Activated CD8-positive, alpha-beta memory T cell treated with anti-CD3 and anti-CD28 coated beads, Interleukin-2, amount 10 ng/mL, durations not matched to agents 7 days and 5 days (primary cell): ENCODE results near the gene ANKS1A. TPM values are rescaled to one million over a fixed set of nuclear protein-coding genes. Genes with fewer than 3 reads are reported as not detected.
A peak's percentile ranks its signal among the peaks of the same experiment; 100 is the strongest.
"Not testable (repeated sequence)": the region's sequence is repeated elsewhere in the genome, so short reads cannot be mapped to it uniquely, and the experiment has no call there.

Experiments used
- ATAC-seq: fragments of 150-1000 bp; cut with Tn5 transposase; one replicate; pipeline ENCODE4 v1.10.0; 2021; ENCODE audit warnings: moderate library complexity
- CTCF ChIA-PET: fragments of 350-600 bp; sonication (Branson Sonifier 250); formaldehyde crosslinking; loops from one replicate; lab custom pipeline; 2021; ENCODE audit warnings: antibody characterized with exemption; lab: Charles Lee
- DNase-seq: peaks from one replicate; pipeline ENCODE4 v3.0.0-alpha.2; 2020
- H3K27ac Mint-ChIP-seq: one replicate; pipeline ENCODE4 v1.8.0; 2021; ENCODE audit warnings: mild to moderate bottlenecking, mixed read lengths
- H3K27me3 Mint-ChIP-seq: one replicate; pipeline ENCODE4 v1.8.0; 2021; ENCODE audit warnings: mixed read lengths
- H3K36me3 Mint-ChIP-seq: one replicate; pipeline ENCODE4 v1.8.0; 2021; ENCODE audit warnings: mild to moderate bottlenecking, mixed read lengths
- H3K4me1 Mint-ChIP-seq: one replicate; pipeline ENCODE4 v1.8.0; 2021; ENCODE audit warnings: mixed read lengths
- H3K4me3 Mint-ChIP-seq: one replicate; pipeline ENCODE4 v1.8.0; 2021; ENCODE audit warnings: mild to moderate bottlenecking, moderate library complexity, mixed read lengths
- H3K9me3 Mint-ChIP-seq: one replicate; pipeline ENCODE4 v1.8.0; 2022; ENCODE audit warnings: low read depth, mixed read lengths
- total RNA-seq, 2 experiments: library from RNA; stranded (reverse); gene quantifications; one replicate each; pipeline ENCODE4 v1.2.3, GENCODE V29; 2021

ANKS1A gene
- total RNA-seq, 2 experiments from 2014 or later: 8.3 to 9.6 TPM

DNA sequence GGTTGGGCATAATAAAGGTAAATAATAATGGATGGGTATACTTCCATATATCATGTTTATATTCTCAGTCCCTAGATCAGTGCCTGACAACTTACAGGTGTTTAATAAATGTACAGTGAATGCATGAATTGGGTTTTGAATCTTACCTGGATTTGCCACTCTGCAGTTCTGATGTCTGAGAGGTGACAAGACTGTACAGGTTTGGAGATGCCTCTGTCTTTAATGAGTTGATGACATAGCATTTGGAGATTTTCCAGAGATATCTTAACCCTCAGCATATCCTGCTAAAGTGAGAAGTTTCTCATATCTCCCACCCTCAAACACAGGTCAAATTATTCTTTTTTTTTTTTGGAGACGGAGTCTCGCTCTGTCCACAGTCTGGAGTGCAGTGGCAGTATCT is 2.2 kb downstream of the ANKS1A start:
- no peaks in the 10 kb centered on the region for H3K36me3 Mint-ChIP-seq
- H3K4me1 Mint-ChIP-seq: peaks cover 23% of the 10 kb centered on the region
- no peak for ATAC-seq
- no peak for DNase-seq
- no peaks in the 10 kb centered on the region for H3K27me3 Mint-ChIP-seq
- H3K27ac Mint-ChIP-seq: no peak overlapping the region
- H3K9me3 Mint-ChIP-seq: no peaks in the 10 kb centered on the region
- CTCF ChIA-PET: interaction anchor here (1.5 kb wide), 1 partner anchor 12 kb away, joined by 3 read pairs; no protein-coding TSS in a partner anchor
- no peak overlapping the region for H3K4me3 Mint-ChIP-seq

- DNase-seq: no peak
- Mint-ChIP-seq H3K4me1 (peaks cover 14% of the 10 kb centered on the region), H3K27ac (no peak overlapping the region), H3K4me3 (no peak overlapping the region), H3K27me3 (no peaks in the 10 kb centered on the region), H3K36me3 (no peaks in the 10 kb centered on the region), H3K9me3 (no peaks in the 10 kb centered on the region)
- CTCF ChIA-PET: interaction anchor here (1.0 kb wide), 1 partner anchor 93 kb away, joined by 3 read pairs; no protein-coding TSS in a partner anchor
- no peak for ATAC-seq
Observed at GRCh38 chr6:34894693-34895092, 5.6 kb downstream of the ANKS1A start.

- CTCF ChIA-PET: interaction anchor here (1.7 kb wide), 1 partner anchor 12 kb away, joined by 3 read pairs; no protein-coding TSS in a partner anchor
- Mint-ChIP-seq H3K36me3 (no peaks in the 10 kb centered on the region), H3K27ac (no peak overlapping the region), H3K4me3 (no peak overlapping the region), H3K27me3 (no peaks in the 10 kb centered on the region), H3K9me3 (no peaks in the 10 kb centered on the region), H3K4me1 (no peaks in the 10 kb centered on the region)
- DNase-seq: no peak
- ATAC-seq: no peak
Observed at GRCh38 chr6:34897130-34897529, 8.1 kb downstream of the ANKS1A start.

DNA sequence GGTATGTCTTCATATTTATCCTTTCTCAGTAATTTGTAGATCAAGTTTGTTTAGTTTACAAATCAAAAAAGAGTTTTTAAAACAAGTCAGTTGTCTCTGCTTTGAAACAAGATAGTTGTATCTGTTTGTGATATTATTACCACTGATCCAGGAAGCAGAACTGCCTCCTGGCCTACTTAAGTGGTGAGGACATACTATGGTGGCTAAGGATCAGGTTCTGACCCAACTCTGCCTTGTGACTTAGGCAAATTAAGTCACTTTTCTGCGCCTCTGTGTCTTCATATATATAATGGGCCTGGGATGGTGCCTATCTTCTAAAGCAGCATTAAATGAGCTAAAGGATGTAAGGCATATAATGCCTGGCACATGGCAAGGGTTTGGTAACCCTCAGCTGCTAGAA is 8.7 kb downstream of the ANKS1A start:
- CTCF ChIA-PET: no interaction called here
- Mint-ChIP-seq H3K36me3 (no peaks in the 10 kb centered on the region), H3K27ac (no peak overlapping the region), H3K4me3 (no peak overlapping the region), H3K9me3 (no peaks in the 10 kb centered on the region), H3K4me1 (no peaks in the 10 kb centered on the region), H3K27me3 (no peaks in the 10 kb centered on the region)
- ATAC-seq (no peak), DNase-seq (no peak)

DNA sequence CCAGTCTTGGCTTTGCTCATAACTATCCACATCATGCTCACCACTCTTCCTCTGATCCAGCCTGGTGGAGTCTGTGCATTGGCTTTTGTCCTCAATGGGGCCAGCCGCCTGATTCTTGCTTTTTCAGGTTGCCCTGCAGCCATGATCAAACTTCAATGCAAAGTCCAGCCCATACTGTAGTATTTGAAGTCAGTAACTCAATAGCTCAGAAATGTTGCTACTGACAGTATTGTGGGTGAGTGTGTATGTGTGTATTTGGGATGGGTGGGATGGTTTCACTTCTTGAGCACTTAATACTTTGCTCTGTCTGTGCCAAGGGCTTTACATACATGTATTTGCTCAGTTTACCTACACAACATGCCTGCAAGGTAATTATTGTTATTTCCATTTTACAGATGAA is 10.7 kb downstream of the ANKS1A start:
- H3K9me3 Mint-ChIP-seq: not testable (repeated sequence)

GRCh38 chr6:34900321-34901031 is 11.4 kb downstream of the ANKS1A start:
- H3K36me3 Mint-ChIP-seq: peaks cover 2% of the 10 kb centered on the region
- peaks cover 11% of the 10 kb centered on the region for H3K4me1 Mint-ChIP-seq
- no peak for ATAC-seq
- CTCF ChIA-PET: no interaction called here
- peaks cover 4% of the 10 kb centered on the region for H3K27me3 Mint-ChIP-seq
- no peaks in the 10 kb centered on the region for H3K9me3 Mint-ChIP-seq
- no peak for DNase-seq
- H3K27ac Mint-ChIP-seq: no peak overlapping the region
- no peak overlapping the region for H3K4me3 Mint-ChIP-seq

More for the DNA sequence above, 10.7 kb downstream of the ANKS1A start:
- H3K27ac Mint-ChIP-seq, CTCF ChIA-PET, H3K4me1 Mint-ChIP-seq, H3K27me3 Mint-ChIP-seq, H3K4me3 Mint-ChIP-seq, ATAC-seq, H3K36me3 Mint-ChIP-seq, DNase-seq: not testable (repeated sequence)

DNA sequence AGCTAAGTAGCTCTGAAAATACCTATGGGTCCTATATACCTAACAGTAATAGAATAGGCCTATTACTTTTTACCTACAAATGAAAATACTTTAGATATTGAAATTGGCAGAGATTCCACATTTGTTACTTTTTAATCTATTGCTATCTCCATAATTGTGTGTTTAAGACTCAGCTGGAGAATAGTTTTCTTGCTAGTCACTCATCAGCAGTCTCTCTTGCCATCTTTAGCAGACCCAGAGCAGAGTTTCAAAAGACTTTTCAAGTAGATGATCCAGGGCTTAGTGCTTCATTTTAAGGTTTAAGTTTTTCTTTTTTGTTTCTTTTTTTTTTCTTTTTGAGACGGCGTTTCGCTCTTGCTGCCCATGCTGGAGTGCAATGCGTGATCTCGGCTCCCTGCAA is 12.9 kb downstream of the ANKS1A start:
- Mint-ChIP-seq H3K27me3 (peaks cover 18% of the 10 kb centered on the region), H3K4me3 (no peak overlapping the region), H3K4me1 (peaks cover 16% of the 10 kb centered on the region), H3K9me3 (no peaks in the 10 kb centered on the region), H3K36me3 (peaks cover 2% of the 10 kb centered on the region), H3K27ac (no peak overlapping the region)
- DNase-seq (no peak), ATAC-seq (no peak)
- CTCF ChIA-PET: no interaction called here

GRCh38 chr6:34904990-34905613 is 16.0 kb downstream of the ANKS1A start:
- ATAC-seq (no peak), DNase-seq (no peak)
- CTCF ChIA-PET: no interaction called here
- peaks cover 20% of the 10 kb centered on the region for H3K4me1 Mint-ChIP-seq
- H3K27me3 Mint-ChIP-seq: peaks cover 42% of the 10 kb centered on the region
- peaks cover 2% of the 10 kb centered on the region for H3K36me3 Mint-ChIP-seq
- H3K9me3 Mint-ChIP-seq: no peaks in the 10 kb centered on the region
- H3K27ac Mint-ChIP-seq: no peak overlapping the region
- H3K4me3 Mint-ChIP-seq: no peak overlapping the region

- Mint-ChIP-seq H3K27ac (no peak overlapping the region), H3K36me3 (peaks cover 2% of the 10 kb centered on the region), H3K4me1 (peaks cover 23% of the 10 kb centered on the region), H3K27me3 (peaks cover 58% of the 10 kb centered on the region), H3K4me3 (no peak overlapping the region), H3K9me3 (no peaks in the 10 kb centered on the region)
- CTCF ChIA-PET: interaction anchor here (0.5 kb wide), 1 partner anchor 1074 kb away, joined by 3 read pairs; no protein-coding TSS in a partner anchor
- ATAC-seq (no peak), DNase-seq (no peak)
Observed at GRCh38 chr6:34906826-34907225, 17.8 kb downstream of the ANKS1A start.

- Mint-ChIP-seq H3K27ac (no peak overlapping the region), H3K4me3 (no peak overlapping the region), H3K27me3 (peaks cover 60% of the 10 kb centered on the region), H3K36me3 (peaks cover 2% of the 10 kb centered on the region), H3K4me1 (peaks cover 36% of the 10 kb centered on the region), H3K9me3 (no peaks in the 10 kb centered on the region)
- DNase-seq (no peak), ATAC-seq (no peak)
- CTCF ChIA-PET: no interaction called here
Observed at GRCh38 chr6:34908194-34908593, 19.1 kb downstream of the ANKS1A start.

- Mint-ChIP-seq H3K4me1 (peaks cover 40% of the 10 kb centered on the region), H3K36me3 (peaks cover 2% of the 10 kb centered on the region), H3K27me3 (peaks cover 67% of the 10 kb centered on the region), H3K4me3 (no peak overlapping the region), H3K27ac (no peak overlapping the region), H3K9me3 (no peaks in the 10 kb centered on the region)
- CTCF ChIA-PET: no interaction called here
- no peak for ATAC-seq
- DNase-seq: no peak
Observed at GRCh38 chr6:34909320-34909883, 20.3 kb downstream of the ANKS1A start.

DNA sequence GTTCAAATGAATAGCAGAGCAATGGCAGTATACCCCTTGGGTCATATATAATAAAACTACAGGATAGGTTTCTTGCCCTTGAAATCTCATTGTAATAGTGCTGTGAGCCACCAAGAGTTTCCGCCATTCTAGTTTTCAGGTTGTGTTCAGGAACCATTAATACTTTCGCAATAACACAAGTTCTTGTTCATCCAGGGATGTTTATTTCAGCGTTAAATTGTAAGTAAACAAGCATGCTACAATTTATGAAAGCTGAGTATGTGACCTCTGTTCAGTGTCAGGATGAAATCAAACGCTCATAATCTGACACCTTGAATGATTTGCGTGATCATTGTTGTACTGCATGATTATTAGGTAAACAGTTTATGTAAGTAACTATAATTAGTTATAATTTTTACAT is 22.8 kb downstream of the ANKS1A start:
- Mint-ChIP-seq H3K9me3 (no peaks in the 10 kb centered on the region), H3K27ac (no peak overlapping the region), H3K36me3 (no peaks in the 10 kb centered on the region), H3K4me1 (peaks cover 24% of the 10 kb centered on the region), H3K27me3 (peaks cover 59% of the 10 kb centered on the region), H3K4me3 (no peak overlapping the region)
- DNase-seq: no peak
- CTCF ChIA-PET: no interaction called here
- ATAC-seq: no peak

DNA sequence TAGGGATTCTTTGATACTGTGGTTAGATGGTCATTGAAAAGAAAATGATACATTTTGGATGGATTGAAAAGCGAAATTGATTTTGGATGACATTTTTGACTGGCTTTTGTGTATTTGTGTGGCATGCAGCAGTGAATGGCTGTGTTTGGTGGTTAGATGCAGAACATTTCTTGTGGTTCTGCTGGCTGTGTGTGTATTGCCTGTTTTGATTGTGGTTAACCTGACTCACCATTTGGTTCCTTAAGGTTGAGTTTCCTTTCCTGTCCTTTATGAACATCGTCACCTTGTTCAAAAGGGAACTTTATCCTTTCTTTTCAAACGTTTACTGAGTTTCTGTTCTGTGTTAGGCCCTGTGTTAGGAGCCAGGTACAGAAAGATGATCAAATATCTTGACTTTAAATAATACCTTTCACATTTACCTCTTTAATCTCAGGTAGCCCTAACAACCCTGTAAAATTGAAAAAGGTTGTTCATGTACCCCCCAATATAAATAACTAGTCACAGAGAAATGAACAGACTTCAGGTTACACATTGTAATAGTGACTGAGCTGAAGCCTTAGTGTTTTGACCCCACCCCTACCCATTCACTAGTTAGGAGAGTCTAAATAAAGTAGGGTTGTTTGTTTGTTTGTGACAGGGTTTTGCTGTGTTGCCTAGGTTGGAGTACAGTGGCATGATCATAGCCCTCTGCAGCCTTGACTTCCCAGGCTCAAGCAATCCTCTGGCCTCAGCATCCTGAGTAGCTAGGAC is 23.8 kb downstream of the ANKS1A start:
- Mint-ChIP-seq H3K27me3 (peaks cover 54% of the 10 kb centered on the region), H3K36me3 (no peaks in the 10 kb centered on the region), H3K27ac (peak overlapping the region; percentile 74), H3K4me1 (peaks cover 27% of the 10 kb centered on the region), H3K4me3 (peak overlapping the region; percentile 30), H3K9me3 (no peaks in the 10 kb centered on the region)
- ATAC-seq (peak; percentile 73), DNase-seq (peak; percentile 74)
- CTCF ChIA-PET: no interaction called here
